OCI-LY1 (cell line): ENCODE measurements around the gene FCGBP.

Source experiments
- H2AFZ ChIP-seq: fragments of 200-600 bp; sonication (generic), shearing (Covaris generic); 2 replicates; pipeline ENCODE4 v1.6.0; 2014; ENCODE audit warnings: antibody characterized with exemption, mild to moderate bottlenecking, low read length
- H3F3A ChIP-seq: fragments of 200-600 bp; sonication (generic), shearing (Covaris generic); 2 replicates; pipeline ENCODE4 v1.6.0; 2014; ENCODE audit warnings: mild to moderate bottlenecking, antibody characterized with exemption, low read length, moderate library complexity; ENCODE audit not compliant: insufficient read depth
- H3K27ac ChIP-seq: fragments of 200-600 bp; sonication (generic); 2 replicates; pipeline ENCODE4 v1.5.1; 2014; ENCODE audit warnings: low read length, mixed run types, mild to moderate bottlenecking, low read depth; ENCODE audit not compliant: poor library complexity, severe bottlenecking
- H3K27me3 ChIP-seq: fragments of 200-600 bp; sonication (generic); 2 replicates; pipeline ENCODE4 v1.6.0; 2014; ENCODE audit warnings: antibody characterized with exemption, mild to moderate bottlenecking, low read length, moderate library complexity; ENCODE audit not compliant: insufficient read depth
- H3K36me3 ChIP-seq: fragments of 200-600 bp; sonication (generic); 2 replicates; pipeline ENCODE4 v1.6.1; 2014; ENCODE audit warnings: mild to moderate bottlenecking, antibody characterized with exemption, low read length, moderate library complexity, mixed read lengths; ENCODE audit not compliant: insufficient read depth
- H3K4me1 ChIP-seq: fragments of 200-600 bp; sonication (generic); 2 replicates; pipeline ENCODE4 v1.5.1; 2014; ENCODE audit warnings: mild to moderate bottlenecking, low read length, moderate library complexity; ENCODE audit not compliant: insufficient read depth, severe bottlenecking
- H3K4me2 ChIP-seq: fragments of 200-600 bp; sonication (generic), shearing (Covaris generic); 2 replicates; pipeline ENCODE4 v1.6.1; 2014; ENCODE audit warnings: low read length
- H3K4me3 ChIP-seq: fragments of 200-600 bp; sonication (generic); 2 replicates; pipeline ENCODE4 v1.5.1; 2014; ENCODE audit warnings: low read length, low read depth, mild to moderate bottlenecking, mixed read lengths; ENCODE audit not compliant: poor library complexity, severe bottlenecking
- H3K79me2 ChIP-seq: fragments of 200-600 bp; shearing (Covaris generic); 2 replicates; pipeline ENCODE4 v1.6.1; 2016; ENCODE audit warnings: mixed run types, low read length, mixed read lengths; ENCODE audit not compliant: insufficient read depth
- H3K9ac ChIP-seq: fragments of 200-600 bp; sonication (generic), shearing (Covaris generic); 2 replicates; pipeline ENCODE4 v1.6.1; 2014; ENCODE audit warnings: mild to moderate bottlenecking, low read length, mixed read lengths
- H3K9me2 ChIP-seq: fragments of 200-600 bp; sonication (generic), shearing (Covaris generic); 2 replicates; pipeline ENCODE4 v1.6.1; 2014; ENCODE audit warnings: low read depth, mild to moderate bottlenecking, low read length, mixed read lengths
- H3K9me3 ChIP-seq: fragments of 200-600 bp; shearing (Covaris generic); 2 replicates; pipeline ENCODE4 v1.6.1; 2014; ENCODE audit warnings: low read length, mixed read lengths
- H4K20me1 ChIP-seq: fragments of 200-600 bp; sonication (generic), shearing (Covaris generic); 2 replicates; pipeline ENCODE4 v1.6.0; 2016; ENCODE audit warnings: mild to moderate bottlenecking, low read length; ENCODE audit not compliant: insufficient read depth
- CTCF ChIP-seq: fragments of 200-600 bp; sonication (generic), shearing (Covaris generic); IDR thresholded peaks from 2 replicates; pipeline ENCODE4 v1.5.1; 2017; ENCODE audit warnings: mild to moderate bottlenecking, antibody characterized with exemption, low read length, moderate library complexity, mixed read lengths
- EZH2 ChIP-seq: fragments of 200-600 bp; sonication (generic), shearing (Covaris generic); IDR thresholded peaks from 2 replicates; pipeline ENCODE4 v1.8.0; 2017; ENCODE audit warnings: borderline replicate concordance, mixed run types, mild to moderate bottlenecking, antibody characterized with exemption, low read length, moderate library complexity, mixed read lengths

FCGBP gene

DNA sequence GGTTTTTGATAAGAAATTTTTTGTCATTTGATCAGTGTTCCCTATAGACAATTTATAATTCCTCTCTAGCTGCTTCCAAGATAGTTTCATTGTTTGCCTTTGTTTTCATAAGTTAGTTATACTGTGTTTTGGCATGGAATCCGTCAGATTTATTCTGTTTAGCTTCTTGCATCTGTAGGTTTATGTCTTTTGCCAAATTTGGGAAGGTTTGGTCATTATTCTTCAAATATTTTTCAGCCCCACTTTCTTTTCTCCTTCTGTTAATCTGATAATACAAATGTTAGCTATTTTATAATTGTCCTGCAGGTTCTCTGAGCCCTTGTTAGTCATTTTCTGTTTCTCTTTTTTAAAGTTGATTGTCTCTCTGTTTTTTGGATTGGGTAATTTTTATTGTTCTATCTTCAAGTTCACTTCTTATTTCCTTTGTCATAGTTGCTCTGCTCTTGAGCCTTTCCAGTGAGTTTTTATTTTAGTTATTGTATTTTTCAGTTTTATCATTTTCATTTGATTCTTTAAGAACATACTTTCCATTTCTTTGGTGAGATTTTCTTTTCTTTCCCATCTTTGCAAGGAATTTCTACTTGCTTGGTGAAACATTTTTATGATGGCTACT lies 5.9 kb upstream of the FCGBP start:
- Histone ChIP-seq H2AFZ (no peak overlapping the region), H3K4me1 (peaks cover 52% of the 10 kb centered on the region), H3K36me3 (peaks cover 18% of the 10 kb centered on the region), H3K9me3 (peaks cover 13% of the 10 kb centered on the region), H3K27ac (peak overlapping the region; percentile 99), H3K4me2 (no peak overlapping the region), H4K20me1 (no peaks in the 10 kb centered on the region), H3F3A (0 out of 2 replicates have a peak, but pooled peaks cover 7% of the 10 kb centered on the region), H3K79me2 (no peaks in the 10 kb centered on the region), H3K4me3 (no peak overlapping the region), H3K27me3 (no peaks in the 10 kb centered on the region), H3K9me2 (no peaks in the 10 kb centered on the region), H3K9ac (no peak overlapping the region; the same call in 1 of the 2 replicates)
- TF ChIP-seq CTCF (no peak), EZH2 (no peak)

DNA sequence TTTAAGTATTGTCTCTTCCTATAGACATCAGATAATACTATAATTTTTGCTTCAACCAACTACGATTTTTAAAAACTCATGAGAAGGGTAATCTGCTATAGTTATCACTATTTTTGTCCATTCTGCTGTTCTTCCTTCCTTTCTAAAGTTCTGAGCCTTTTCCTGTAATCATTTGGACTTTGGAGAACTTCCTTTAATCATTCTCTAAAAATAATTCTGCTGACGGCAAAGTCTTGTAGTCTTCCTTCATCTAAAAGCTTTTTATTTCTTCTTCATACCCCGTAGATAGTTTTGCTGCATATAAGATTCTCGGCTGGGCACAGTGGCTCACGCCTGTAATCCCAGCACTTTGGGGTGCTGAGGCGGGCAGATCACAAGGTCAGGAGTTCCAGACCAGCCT lies 5.1 kb upstream of the FCGBP start:
- H3K36me3 ChIP-seq, result peaks cover 18% of the 10 kb centered on the region
- no peak overlapping the region for H3K4me3 ChIP-seq
- 0 out of 2 replicates have a peak, but pooled peaks cover 7% of the 10 kb centered on the region for H3F3A ChIP-seq
- TF ChIP-seq CTCF (no peak), EZH2 (no peak)
- H3K27me3 ChIP-seq, result no peaks in the 10 kb centered on the region
- H3K4me1 ChIP-seq, result peaks cover 45% of the 10 kb centered on the region
- H3K79me2 ChIP-seq, result no peaks in the 10 kb centered on the region
- H3K4me2 ChIP-seq, result no peak overlapping the region
- peaks cover 13% of the 10 kb centered on the region for H3K9me3 ChIP-seq
- no peak overlapping the region for H2AFZ ChIP-seq
- no peaks in the 10 kb centered on the region for H3K9me2 ChIP-seq
- H3K27ac ChIP-seq, result peak overlapping the region; percentile 6
- no peak overlapping the region for H3K9ac ChIP-seq
- no peaks in the 10 kb centered on the region for H4K20me1 ChIP-seq

GRCh38 chr19:39937787-39938186 lies 3.4 kb upstream of the FCGBP start:
- Histone ChIP-seq H3K36me3 (peaks cover 18% of the 10 kb centered on the region), H3K27ac (peak overlapping the region; percentile 58), H3F3A (0 out of 2 replicates have a peak, but pooled peaks cover 7% of the 10 kb centered on the region), H3K4me1 (peaks cover 27% of the 10 kb centered on the region), H3K9me3 (peaks cover 13% of the 10 kb centered on the region), H3K79me2 (no peaks in the 10 kb centered on the region), H3K9me2 (no peaks in the 10 kb centered on the region), H4K20me1 (no peaks in the 10 kb centered on the region), H2AFZ (no peak overlapping the region), H3K27me3 (no peaks in the 10 kb centered on the region), H3K4me3 (no peak overlapping the region), H3K4me2 (no peak overlapping the region), H3K9ac (no peak overlapping the region)
- TF ChIP-seq CTCF, result no peak
- no peak for TF ChIP-seq EZH2
